ENCODE measurements around the gene PCMTD2.
"Not testable (repeated sequence)": the region's sequence is repeated elsewhere in the genome, so short reads cannot be mapped to it uniquely, and the experiment has no call there.

Gene PCMTD2

DNA sequence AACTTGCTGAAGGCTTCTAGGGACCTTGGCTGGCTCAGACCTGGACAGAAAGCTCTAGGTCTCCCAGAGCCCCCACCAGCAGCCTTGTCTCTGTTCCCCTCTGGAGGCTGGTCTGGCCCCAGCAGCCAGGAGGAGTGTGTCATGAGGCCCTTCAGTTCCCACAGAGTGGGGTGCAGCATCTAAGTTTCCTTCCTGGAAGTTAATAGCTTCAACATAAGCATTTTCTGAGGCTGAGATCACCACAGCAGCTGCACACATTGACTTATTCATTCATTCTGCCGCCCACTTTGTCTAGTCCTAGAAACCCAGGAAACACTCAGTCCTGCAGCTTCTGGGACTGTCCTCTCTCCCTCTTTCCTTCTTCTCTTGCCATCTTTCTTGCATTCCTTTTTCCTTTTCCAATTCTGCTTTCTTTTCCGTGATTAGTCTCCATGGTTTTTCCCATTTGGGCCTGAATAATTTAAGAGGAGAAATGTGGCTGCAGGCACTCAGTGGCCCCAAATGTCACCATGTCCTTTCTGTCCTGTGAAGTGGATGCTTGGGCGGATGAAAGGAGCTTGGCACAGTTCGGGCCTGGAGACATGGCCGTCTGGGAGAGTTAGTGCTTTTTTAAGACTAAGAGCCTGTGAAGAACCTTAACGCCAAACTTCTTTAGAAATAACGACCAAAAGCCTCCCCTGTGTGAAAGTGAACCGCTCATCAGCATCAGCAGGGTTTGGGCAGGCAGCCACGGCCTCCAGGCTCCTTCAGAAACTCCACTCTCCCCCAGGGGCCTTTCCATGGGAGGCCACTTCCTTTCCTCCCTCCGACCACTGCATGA lies 31.0 kb upstream of the PCMTD2 start:
- DNase-seq: no peak

GRCh38 chr20:64225171-64225595 lies 30.4 kb upstream of the PCMTD2 start:
- DNase-seq: no peak

- DNase-seq: no peak
Observed at GRCh38 chr20:64225828-64226598, 29.5 kb upstream of the PCMTD2 start.

DNA sequence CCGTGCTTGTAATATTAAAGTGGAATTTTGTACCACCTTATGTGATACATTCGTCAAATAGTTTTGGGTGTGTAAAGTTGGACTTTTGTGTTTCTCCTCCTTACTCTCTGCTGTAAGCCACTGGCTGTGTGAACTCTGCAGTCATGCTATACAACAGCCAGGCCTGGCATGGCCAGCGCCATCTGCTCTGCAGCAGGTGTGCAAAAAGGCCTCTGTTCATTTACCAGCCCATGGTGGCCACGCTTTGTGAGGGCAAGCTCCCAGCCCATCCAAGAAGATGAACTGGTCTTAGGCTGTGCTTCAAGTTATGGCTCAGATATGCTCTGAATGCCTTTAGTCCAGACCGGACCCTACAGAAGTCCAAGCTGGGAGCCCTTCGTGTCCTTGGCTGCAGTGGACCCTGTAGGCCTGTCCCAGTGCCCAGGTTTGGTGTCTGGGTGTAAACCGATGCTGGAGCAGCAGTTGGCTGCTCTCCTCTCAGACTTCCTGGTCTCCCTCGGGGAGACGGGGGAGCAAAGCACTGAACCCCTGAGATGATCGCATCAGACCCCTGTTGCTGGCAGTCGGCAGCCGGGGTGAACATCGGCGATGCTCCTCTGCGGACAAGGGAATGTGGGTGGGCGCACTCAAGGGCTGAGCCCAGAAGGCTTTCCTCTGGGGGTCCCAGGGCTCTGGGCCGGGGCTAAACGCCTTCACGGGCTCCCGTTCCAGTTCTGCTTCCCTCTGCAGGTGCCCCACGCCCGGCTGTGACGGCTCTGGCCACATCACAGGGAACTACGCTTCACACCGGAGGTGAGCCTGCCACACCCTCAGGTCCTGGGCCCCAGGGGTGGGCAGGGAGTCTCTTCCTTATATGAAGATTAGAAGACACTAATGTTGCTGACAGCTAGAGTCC lies 28.6 kb upstream of the PCMTD2 start:
- no peak for DNase-seq

DNA sequence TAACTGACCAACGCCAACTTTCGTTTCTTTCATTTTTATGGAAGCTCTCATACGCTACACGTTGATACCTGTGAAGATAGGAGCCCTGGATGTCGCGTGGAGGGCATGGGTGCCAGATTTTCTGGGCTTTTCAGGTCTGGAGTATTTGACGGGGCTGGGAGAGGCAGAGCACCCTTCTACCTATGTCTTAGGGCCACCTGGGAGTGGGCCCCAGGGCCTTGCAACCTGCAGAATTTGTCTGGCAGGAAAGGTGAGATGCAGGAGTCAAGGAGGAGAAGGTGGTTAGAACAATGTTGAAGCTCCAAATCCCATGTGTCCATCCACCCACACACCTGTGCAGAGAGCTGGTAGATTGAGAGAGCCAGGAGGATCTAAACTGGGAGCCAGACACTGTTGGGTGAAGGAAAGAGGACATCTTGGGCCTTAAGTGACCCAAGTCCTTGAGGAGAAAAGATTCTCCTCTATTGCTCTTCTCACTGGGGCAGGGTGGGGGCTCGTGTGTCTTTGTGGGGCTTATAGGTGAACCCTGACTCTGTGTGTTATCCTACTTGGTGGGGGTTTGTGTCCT lies 27.4 kb upstream of the PCMTD2 start:
- DNase-seq: no peak

- DNase-seq: no peak
Observed at GRCh38 chr20:64228751-64229506, 26.6 kb upstream of the PCMTD2 start.

DNA sequence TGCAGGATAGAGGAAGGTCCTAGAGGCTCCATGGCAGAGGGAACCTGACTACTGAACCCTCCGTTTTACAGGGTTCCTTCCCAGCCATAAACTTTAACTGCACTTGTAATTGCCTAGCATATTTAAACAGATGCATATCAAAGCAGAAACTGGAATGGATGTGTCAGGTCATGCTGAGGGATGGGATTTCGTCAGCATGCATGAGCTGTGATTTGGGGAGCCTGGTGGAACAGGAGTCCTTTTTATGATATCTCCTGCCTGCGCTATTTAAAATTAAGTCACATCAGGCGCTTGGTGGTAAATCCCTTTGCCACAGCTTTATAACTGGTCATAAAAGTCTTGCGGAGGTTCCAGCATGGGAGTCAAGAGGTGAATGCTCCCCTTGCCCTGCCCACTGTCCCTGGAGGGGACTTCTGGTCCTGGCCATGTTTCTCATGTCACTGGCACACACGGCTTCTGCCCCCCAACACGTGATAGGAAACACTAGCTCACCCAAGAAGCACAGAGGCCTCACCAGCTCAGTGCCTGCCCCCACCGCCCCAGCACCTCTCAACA lies 26.0 kb upstream of the PCMTD2 start:
- no peak for DNase-seq

DNA sequence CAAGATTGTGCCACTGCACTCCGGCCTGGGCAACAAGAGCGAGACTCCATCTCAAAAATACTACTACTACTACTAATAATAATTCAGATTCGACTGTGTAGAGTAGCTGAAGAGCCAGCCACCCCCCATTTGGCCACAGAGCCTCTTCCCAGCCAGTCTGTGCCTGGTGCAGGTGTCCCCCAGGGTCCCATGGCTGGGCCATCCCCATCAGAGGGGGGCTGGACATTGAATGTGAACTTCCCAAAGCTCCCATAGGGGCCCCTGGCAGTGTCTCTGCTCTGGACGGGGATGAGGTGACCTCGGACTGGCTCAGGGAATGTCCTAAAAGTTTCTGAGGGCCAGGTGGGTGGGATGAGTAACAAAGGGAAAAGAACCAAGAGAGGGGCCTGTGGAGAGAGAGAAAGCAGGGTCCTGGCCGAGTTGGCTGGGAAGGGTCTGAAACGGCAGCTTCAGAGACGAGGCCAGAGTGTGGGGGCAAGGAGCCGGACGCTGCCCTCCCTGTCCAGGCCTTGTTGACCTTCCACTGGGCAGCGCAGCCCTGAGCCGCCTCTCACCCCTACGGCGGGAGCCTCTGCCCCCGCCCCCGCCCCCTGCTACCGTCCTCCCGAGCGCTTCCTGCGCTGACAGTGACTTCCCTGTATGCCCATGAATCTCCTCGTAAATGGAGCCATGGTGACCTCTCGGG lies 24.9 kb upstream of the PCMTD2 start:
- DNase-seq: no peak

DNA sequence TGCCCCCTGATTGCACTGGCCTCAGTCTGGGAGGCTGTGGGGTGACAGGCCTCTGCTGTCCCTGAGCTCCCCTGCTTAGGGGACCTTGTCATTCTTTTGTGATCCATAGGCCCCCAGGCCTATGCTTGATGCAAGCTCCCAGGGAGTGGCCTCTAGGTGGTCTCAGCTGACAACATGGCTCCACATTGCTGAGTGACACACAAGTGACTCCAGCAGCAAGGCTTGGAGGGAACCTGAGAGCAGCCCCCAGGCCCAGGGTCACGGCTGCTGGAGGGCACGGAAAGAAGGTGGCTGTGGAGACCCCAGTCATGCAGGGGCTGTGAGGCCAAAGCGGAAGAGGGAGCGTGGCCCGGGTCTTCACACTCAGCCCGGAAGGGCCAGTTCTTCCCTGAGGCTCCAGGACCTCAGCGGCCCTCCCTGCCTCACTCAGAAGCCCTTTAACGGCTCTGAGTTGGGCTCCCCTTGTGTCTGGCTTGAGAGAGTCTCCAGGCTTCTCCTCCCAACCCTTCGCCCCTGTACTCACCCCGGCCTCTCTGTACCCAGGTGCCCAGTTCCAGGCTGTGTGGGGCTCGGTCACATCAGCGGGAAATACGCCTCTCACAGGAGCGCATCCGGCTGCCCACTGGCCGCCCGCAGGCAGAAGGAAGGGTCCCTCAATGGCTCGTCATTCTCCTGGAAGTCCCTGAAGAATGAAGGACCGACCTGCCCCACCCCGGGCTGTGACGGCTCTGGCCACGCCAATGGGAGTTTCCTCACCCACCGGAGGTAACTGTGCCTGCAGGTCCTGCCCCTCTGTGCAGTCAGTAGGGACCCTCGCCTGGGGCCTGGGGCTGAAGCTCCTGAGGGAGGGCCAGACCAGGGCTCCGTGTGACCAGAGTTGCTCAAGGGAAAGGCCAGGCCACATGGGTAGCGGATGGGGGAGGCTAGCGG lies 23.7 kb upstream of the PCMTD2 start:
- no peak for DNase-seq

DNA sequence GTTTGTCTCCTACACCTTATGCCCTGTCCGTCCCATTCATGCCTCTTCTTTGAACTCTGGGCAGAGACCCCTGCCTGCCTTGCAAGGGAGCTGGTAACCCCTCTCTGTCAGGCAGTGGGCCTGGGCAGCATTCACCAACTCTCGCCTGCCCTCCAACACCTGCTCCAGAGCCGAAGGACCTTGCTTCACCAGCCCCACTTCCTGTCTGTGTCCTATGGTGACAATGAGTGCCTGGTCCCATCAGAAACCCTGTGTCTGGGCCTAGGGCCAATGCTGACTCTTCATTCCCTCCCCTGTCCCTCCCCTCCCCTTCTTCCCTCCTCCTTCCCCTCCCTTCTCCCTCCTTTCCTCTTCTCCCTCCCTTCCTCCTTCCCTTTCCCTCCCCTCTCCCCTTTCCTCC lies 22.8 kb upstream of the PCMTD2 start:
- no peak for DNase-seq

- DNase-seq: no peak
Observed at GRCh38 chr20:64233725-64234124, 21.8 kb upstream of the PCMTD2 start.

DNA sequence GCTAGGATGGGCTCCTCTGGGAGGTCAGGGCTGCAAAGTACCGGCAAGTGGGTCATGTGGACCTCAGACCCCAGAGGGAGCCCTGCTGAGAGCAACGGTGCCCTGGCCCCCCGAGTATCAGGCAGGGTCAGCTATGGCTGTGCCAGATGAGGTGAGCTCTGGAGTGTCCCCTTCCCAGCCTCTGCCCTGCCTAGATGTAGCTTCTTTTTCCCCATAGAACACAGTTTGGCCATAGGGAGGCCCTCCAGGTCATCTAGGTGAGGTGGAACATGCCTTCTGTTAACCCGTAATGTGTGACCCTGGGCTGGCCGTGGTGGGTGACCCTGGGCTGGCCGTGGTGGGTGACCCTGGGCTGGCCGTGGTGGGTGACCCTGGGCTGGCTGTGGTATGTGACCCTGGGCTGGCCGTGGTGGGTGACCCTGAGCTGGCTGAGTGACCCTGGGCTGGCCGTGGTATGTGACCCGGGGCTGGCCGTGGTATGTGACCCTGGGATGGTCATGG lies 21.2 kb upstream of the PCMTD2 start:
- DNase-seq: no peak

GRCh38 chr20:64234921-64235565 lies 20.5 kb upstream of the PCMTD2 start:
- not testable (repeated sequence) for DNase-seq

DNA sequence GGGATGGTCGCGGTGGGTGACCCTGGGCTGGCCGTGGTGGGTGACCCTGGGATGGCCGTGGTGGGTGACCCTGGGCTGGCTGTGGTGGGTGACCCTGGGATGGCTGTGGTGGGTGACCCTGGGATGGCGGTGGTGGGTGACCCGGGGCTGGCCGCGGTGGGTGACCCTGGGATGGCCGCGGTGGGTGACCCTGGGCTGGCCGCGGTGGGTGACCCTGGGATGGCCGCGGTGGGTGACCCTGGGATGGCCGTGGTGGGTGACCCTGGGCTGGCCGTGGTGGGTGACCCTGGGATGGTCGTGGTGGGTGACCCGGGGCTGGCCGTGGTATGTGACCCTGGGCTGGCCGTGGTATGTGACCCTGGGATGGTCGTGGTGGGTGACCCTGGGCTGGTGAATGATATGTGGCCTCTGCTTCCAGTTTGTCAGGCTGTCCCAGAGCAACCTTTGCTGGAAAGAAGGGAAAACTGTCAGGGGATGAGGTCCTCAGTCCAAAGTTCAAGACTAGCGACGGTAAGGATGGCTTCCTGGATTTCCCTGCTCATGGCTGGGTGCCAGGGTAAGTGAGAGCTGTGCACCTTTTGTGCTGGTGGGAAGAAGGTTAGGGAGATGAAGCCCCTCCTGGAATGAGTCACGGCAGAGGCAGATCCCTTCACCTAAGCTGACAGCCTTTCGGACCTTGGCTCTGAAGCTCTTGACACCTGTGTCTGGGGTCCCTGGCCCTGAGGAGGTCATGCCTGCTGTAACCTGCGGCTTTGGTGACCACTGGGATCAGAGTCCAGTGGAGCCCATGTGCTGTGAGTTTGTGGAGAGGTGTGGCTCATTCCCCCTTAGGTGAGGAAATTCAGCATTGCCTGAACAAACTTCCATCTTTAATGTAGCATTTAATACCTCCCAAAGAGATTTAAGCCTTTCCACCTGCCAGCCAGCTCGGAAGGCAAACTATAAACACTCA lies 19.1 kb upstream of the PCMTD2 start:
- no peak for DNase-seq

DNA sequence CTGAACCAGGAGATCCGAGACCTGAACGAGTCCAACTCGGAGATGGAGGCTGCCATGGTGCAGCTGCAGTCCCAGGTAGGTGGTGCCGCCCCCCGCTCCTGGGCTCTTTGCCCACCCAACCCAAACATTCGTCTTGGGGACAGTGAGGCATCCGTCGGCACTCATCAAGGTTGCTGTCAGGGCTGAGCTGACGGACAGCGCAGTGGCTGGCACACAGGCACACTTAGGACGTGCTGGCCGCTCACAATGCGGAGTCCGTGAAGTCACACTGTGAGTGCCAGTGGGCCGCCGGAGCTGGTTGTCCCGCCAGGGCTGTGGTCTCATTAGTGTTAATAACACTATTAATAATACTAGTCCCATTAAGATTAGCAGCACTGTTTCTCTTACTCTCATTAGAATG lies 18.2 kb upstream of the PCMTD2 start:
- no peak for DNase-seq

GRCh38 chr20:64238115-64238825 lies 17.3 kb upstream of the PCMTD2 start:
- DNase-seq: no peak

GRCh38 chr20:64238851-64239387 lies 16.6 kb upstream of the PCMTD2 start:
- no peak for DNase-seq

Data from inflammatory macrophage (primary cell).